Kidney epithelial cell (primary cell): ENCODE results near the gene PHC2. TPM values are rescaled to one million over a fixed set of nuclear protein-coding genes. Genes with fewer than 3 reads are reported as not detected.

ENCODE experiments used
- DNase-seq: peaks from one replicate; pipeline ENCODE4 v3.0.0-alpha.2; 2010; ENCODE audit warnings: low read depth
- H3K27me3 ChIP-seq: 2 replicates; pipeline ENCODE4 v1.6.0; 2011; ENCODE audit warnings: low read length; ENCODE audit not compliant: control insufficient read depth, insufficient read depth
- H3K36me3 ChIP-seq: 2 replicates; pipeline ENCODE4 v1.5.1; 2011; ENCODE audit warnings: low read length; ENCODE audit not compliant: control insufficient read depth, insufficient read depth
- H3K4me3 ChIP-seq: 2 replicates; pipeline ENCODE4 v1.5.1; 2011; ENCODE audit warnings: low read depth, mild to moderate bottlenecking, control low read depth, low read length
- CTCF ChIP-seq: IDR thresholded peaks from 2 replicates; pipeline ENCODE4 v1.5.1; 2011; ENCODE audit warnings: mild to moderate bottlenecking, moderate library complexity, low read length, control low read depth, inconsistent platforms; ENCODE audit not compliant: insufficient read depth, poor library complexity, severe bottlenecking
- total RNA-seq: library from RNA; depleted of rRNA; stranded (reverse); fragments of >200 nt; gene quantifications from 2 replicates; pipeline ENCODE4 v1.2.3, GENCODE V29; 2015

Gene PHC2
- total RNA-seq, 1 donor from 2014 or later = 216 TPM

- Histone ChIP-seq H3K27me3 (no peaks in the 10 kb centered on the region), H3K36me3 (no peaks in the 10 kb centered on the region), H3K4me3 (no peak overlapping the region)
- no peak for DNase-seq
- no peak for TF ChIP-seq CTCF
Observed at GRCh38 chr1:33337441-33337840, 93.5 kb downstream of the PHC2 start.

- DNase-seq = no peak
Observed at GRCh38 chr1:33336580-33336979, 94.3 kb downstream of the PHC2 start.

GRCh38 chr1:33335020-33335419 lies 95.9 kb downstream of the PHC2 start:
- Histone ChIP-seq H3K27me3 (no peaks in the 10 kb centered on the region), H3K4me3 (no peak overlapping the region), H3K36me3 (peaks cover 2% of the 10 kb centered on the region)
- no peak for DNase-seq
- TF ChIP-seq CTCF = no peak

More at GRCh38 chr1:33336580-33336979, 94.3 kb downstream of the PHC2 start:
- no peaks in the 10 kb centered on the region for H3K36me3 ChIP-seq
- H3K4me3 ChIP-seq = no peak overlapping the region
- no peaks in the 10 kb centered on the region for H3K27me3 ChIP-seq
- TF ChIP-seq CTCF = no peak

- peaks cover 6% of the 10 kb centered on the region for H3K36me3 ChIP-seq
- no peak for TF ChIP-seq CTCF
Observed at GRCh38 chr1:33334081-33334552, 96.8 kb downstream of the PHC2 start.

GRCh38 chr1:33332881-33333280 lies 98.0 kb downstream of the PHC2 start:
- no peak for TF ChIP-seq CTCF
- Histone ChIP-seq H3K36me3 (peaks cover 8% of the 10 kb centered on the region), H3K27me3 (no peaks in the 10 kb centered on the region), H3K4me3 (no peak overlapping the region)
- DNase-seq = no peak

More at GRCh38 chr1:33334081-33334552, 96.8 kb downstream of the PHC2 start:
- Histone ChIP-seq H3K4me3 (no peak overlapping the region), H3K27me3 (no peaks in the 10 kb centered on the region)
- no peak for DNase-seq

- Histone ChIP-seq H3K4me3 (no peak overlapping the region), H3K27me3 (no peaks in the 10 kb centered on the region), H3K36me3 (peaks cover 8% of the 10 kb centered on the region)
- DNase-seq = no peak
- TF ChIP-seq CTCF = no peak
Observed at GRCh38 chr1:33332357-33332789, 98.5 kb downstream of the PHC2 start.
